H9 (cell line): Measurements from ENCODE around the gene OST4. TPM values are rescaled to one million over a fixed set of nuclear protein-coding genes. Genes with fewer than 3 reads are reported as not detected.

Experiments
- DNase-seq: peaks from one replicate; pipeline ENCODE4 v3.0.0-alpha.2; 2017
- H2AFZ ChIP-seq: one replicate; pipeline ENCODE4 v1.6.1; 2013; ENCODE audit warnings: mild to moderate bottlenecking, low read length, control low read depth, moderate library complexity
- H2AK5ac ChIP-seq: 2 replicates; pipeline ENCODE4 v1.6.1; 2013; ENCODE audit warnings: low read length, control low read depth, mixed read lengths; ENCODE audit not compliant: insufficient read length
- H2BK120ac ChIP-seq: one replicate; pipeline ENCODE4 v1.6.1; 2013; ENCODE audit warnings: low read depth, mild to moderate bottlenecking, low read length, control low read depth, inconsistent platforms; ENCODE audit not compliant: poor library complexity, severe bottlenecking
- H2BK12ac ChIP-seq: 2 replicates; pipeline ENCODE4 v1.6.1; 2013; ENCODE audit warnings: low read length, control low read depth, mixed read lengths, low read depth; ENCODE audit not compliant: insufficient read length
- H2BK15ac ChIP-seq: 2 replicates; pipeline ENCODE4 v1.6.1; 2013; ENCODE audit warnings: low read depth, low read length, control low read depth
- H2BK20ac ChIP-seq: one replicate; pipeline ENCODE4 v1.6.1; 2013; ENCODE audit warnings: low read depth, mild to moderate bottlenecking, low read length, control low read depth, inconsistent platforms; ENCODE audit not compliant: poor library complexity, severe bottlenecking
- H2BK5ac ChIP-seq: 2 replicates; pipeline ENCODE4 v1.6.1; 2013; ENCODE audit warnings: low read length, control low read depth, mixed read lengths; ENCODE audit not compliant: insufficient read length
- H3K14ac ChIP-seq: 2 replicates; pipeline ENCODE4 v1.6.1; 2013; ENCODE audit warnings: low read length, control low read depth; ENCODE audit not compliant: insufficient read depth
- H3K18ac ChIP-seq: 2 replicates; pipeline ENCODE4 v1.6.1; 2013; ENCODE audit warnings: low read depth, mild to moderate bottlenecking, mixed read lengths, low read length, control low read depth; ENCODE audit not compliant: insufficient read length
- H3K23ac ChIP-seq: 2 replicates; pipeline ENCODE4 v1.6.1; 2013; ENCODE audit warnings: low read length, control low read depth, mixed read lengths, low read depth; ENCODE audit not compliant: insufficient read length
- H3K23me2 ChIP-seq: 2 replicates; pipeline ENCODE4 v1.6.1; 2013; ENCODE audit warnings: low read depth, mild to moderate bottlenecking, mixed read lengths, low read length, control low read depth; ENCODE audit not compliant: insufficient read length, poor library complexity, severe bottlenecking
- H3K27ac ChIP-seq: 2 replicates; pipeline ENCODE4 v1.5.1; 2013; ENCODE audit warnings: low read length, control low read depth, mixed read lengths, low read depth; ENCODE audit not compliant: insufficient read length
- H3K27me3 ChIP-seq: 2 replicates; pipeline ENCODE4 v1.6.1; 2013; ENCODE audit warnings: low read length, control low read depth, inconsistent platforms; ENCODE audit not compliant: insufficient read depth
- H3K4ac ChIP-seq: 2 replicates; pipeline ENCODE4 v1.6.1; 2013; ENCODE audit warnings: low read depth, mild to moderate bottlenecking, control low read depth, inconsistent platforms, low read length, moderate library complexity
- H3K4me1 ChIP-seq: 2 replicates; pipeline ENCODE4 v1.6.1; 2013; ENCODE audit warnings: low read length, control low read depth, inconsistent platforms; ENCODE audit not compliant: insufficient read depth
- H3K4me2 ChIP-seq: 2 replicates; pipeline ENCODE4 v1.6.1; 2013; ENCODE audit warnings: low read length, control low read depth, mixed read lengths; ENCODE audit not compliant: insufficient read length, insufficient read depth
- H3K56ac ChIP-seq: 2 replicates; pipeline ENCODE4 v1.6.1; 2013; ENCODE audit warnings: low read depth, mild to moderate bottlenecking, mixed read lengths, low read length, control low read depth; ENCODE audit not compliant: insufficient read length
- H3K79me1 ChIP-seq: 2 replicates; pipeline ENCODE4 v1.6.1; 2013; ENCODE audit warnings: low read depth, mild to moderate bottlenecking, moderate library complexity, low read length, control low read depth, inconsistent platforms; ENCODE audit not compliant: insufficient read depth, poor library complexity, severe bottlenecking
- H3K79me2 ChIP-seq: 2 replicates; pipeline ENCODE4 v1.6.1; 2013; ENCODE audit warnings: low read length, control low read depth, inconsistent platforms; ENCODE audit not compliant: insufficient read depth
- H3K9ac ChIP-seq: 2 replicates; pipeline ENCODE4 v1.6.1; 2013; ENCODE audit warnings: low read length, control low read depth, mixed read lengths; ENCODE audit not compliant: insufficient read length; ENCODE audit errors: extremely low read depth
- H3K9me3 ChIP-seq: one replicate; pipeline ENCODE4 v1.6.1; 2013; ENCODE audit warnings: low read depth, low read length, inconsistent platforms; ENCODE audit not compliant: control insufficient read depth
- H3T11ph ChIP-seq: one replicate; pipeline ENCODE4 v1.6.1; 2013; ENCODE audit warnings: mild to moderate bottlenecking, low read length, control low read depth, inconsistent platforms
- H4K20me1 ChIP-seq: one replicate; pipeline ENCODE4 v1.6.1; 2013; ENCODE audit not compliant: control insufficient read depth, insufficient read length, insufficient read depth
- H4K5ac ChIP-seq: 2 replicates; pipeline ENCODE4 v1.6.1; 2013; ENCODE audit warnings: low read depth, mild to moderate bottlenecking, mixed read lengths, low read length, control low read depth; ENCODE audit not compliant: insufficient read length
- H4K8ac ChIP-seq: replicated peaks from 2 replicates; pipeline ENCODE4 v1.6.1; 2013; ENCODE audit warnings: low read length, control low read depth, mixed read lengths, low read depth; ENCODE audit not compliant: insufficient read length
- H4K91ac ChIP-seq: 2 replicates; pipeline ENCODE4 v1.6.1; 2013; ENCODE audit warnings: low read depth, mild to moderate bottlenecking, moderate library complexity, mixed read lengths, low read length, control low read depth; ENCODE audit not compliant: insufficient read length
- H3K27ac Mint-ChIP-seq, 3 experiments: 2 replicates in 2 of 3; 3 replicates in 1 of 3; pipeline ENCODE4 v1.8.0; 2020 to 2021; ENCODE audit warnings: mixed read lengths in 3 of 3, mild to moderate bottlenecking in 1 of 3, moderate library complexity in 1 of 3
- H3K27me3 Mint-ChIP-seq: 2 replicates; pipeline ENCODE4 v1.8.0; 2021; ENCODE audit warnings: low read depth, mild to moderate bottlenecking, moderate library complexity, mixed read lengths
- H3K36me3 Mint-ChIP-seq, 3 experiments: 2 replicates in 2 of 3; 3 replicates in 1 of 3; pipeline ENCODE4 v1.8.0; 2020 to 2021; ENCODE audit warnings: low read depth in 3 of 3, mixed read lengths in 3 of 3; ENCODE audit not compliant: insufficient read depth in 1 of 3
- H3K4me1 Mint-ChIP-seq, 2 experiments: 2 replicates each; pipeline ENCODE4 v1.8.0; 2020; ENCODE audit warnings: mixed read lengths in 2 of 2
- H3K4me3 Mint-ChIP-seq, 2 experiments: 2 replicates in 1 of 2; 3 replicates in 1 of 2; pipeline ENCODE4 v1.8.0; 2020 to 2021; ENCODE audit warnings: mild to moderate bottlenecking in 2 of 2, mixed read lengths in 2 of 2, moderate library complexity in 1 of 2
- H3K9me3 Mint-ChIP-seq, 2 experiments: 2 replicates in 1 of 2; 3 replicates in 1 of 2; pipeline ENCODE4 v1.8.0; 2020; ENCODE audit warnings: mild to moderate bottlenecking in 2 of 2, mixed read lengths in 2 of 2, moderate library complexity in 1 of 2
- WGBS: extraction: QIAGEN DNeasy Blood & Tissue Kit; methylation state at CpG from one replicate; pipeline ENCODE4 v1.1.7; 2013; ENCODE audit warnings: missing lambda C conversion rate, low lambda C conversion rate, mixed read lengths; ENCODE audit not compliant: insufficient read length; ENCODE audit errors: extremely low coverage; 5-methylcytosine and 5-hydroxymethylcytosine counted together
- total RNA-seq: library from RNA; stranded (reverse); gene quantifications from 2 replicates; pipeline ENCODE4 v1.2.1, GENCODE V29; 2021
- TF ChIP-seq, protein P1 (sequence below): fragments of 200-600 bp; sonication (generic); conservative IDR thresholded peaks from 3 replicates; pipeline ENCODE4 v1.8.0; 2021; ENCODE audit warnings: antibody characterized with exemption, mild to moderate bottlenecking

The OST4 gene
- total RNA-seq, 1 experiment from 2014 or later: 215 TPM

DNA sequence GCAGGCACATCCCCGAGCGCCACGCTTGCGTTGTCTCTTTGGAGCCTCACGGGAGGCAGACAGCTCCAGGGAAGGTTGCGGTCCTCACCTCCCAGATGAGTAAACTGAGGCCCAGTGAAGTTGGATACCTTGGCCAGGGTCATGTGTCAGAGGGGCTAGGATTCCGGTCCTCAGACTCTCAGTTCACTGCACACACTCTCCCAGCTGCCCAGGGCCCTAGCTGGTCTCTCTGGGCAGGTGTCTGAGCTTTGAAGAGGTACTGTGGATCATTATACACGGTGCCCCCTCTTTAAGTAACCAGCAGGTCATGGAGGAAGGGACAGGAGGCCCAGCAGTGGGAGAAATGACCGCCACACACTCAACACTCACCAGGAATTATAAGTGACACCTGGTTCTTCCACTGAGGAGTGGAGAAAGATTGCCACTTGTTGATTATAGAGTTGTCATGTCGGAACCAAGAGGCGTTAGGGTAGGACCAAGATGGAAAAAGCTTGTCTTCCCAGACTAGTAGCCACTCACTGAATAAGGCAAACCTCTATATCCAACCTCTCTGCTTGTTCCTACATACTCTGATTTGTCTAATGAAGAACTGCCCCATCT is 38.1 kb downstream of the OST4 start:
- Histone ChIP-seq H4K20me1 (peaks cover 4% of the 10 kb centered on the region), H3K18ac (no peak overlapping the region), H2BK20ac (no peak overlapping the region), H3K27ac (no peak overlapping the region), H2AK5ac (no peak overlapping the region), H4K91ac (no peak overlapping the region), H3K23ac (no peak overlapping the region), H4K5ac (no peak overlapping the region), H3K79me1 (no peaks in the 10 kb centered on the region), H3K79me2 (no peaks in the 10 kb centered on the region), H3K9me3 (no peaks in the 10 kb centered on the region), H2BK5ac (no peak overlapping the region), H2BK12ac (no peak overlapping the region), H3T11ph (no peak overlapping the region), H2AFZ (no peak overlapping the region), H3K56ac (no peak overlapping the region), H2BK120ac (no peak overlapping the region), H3K14ac (no peak overlapping the region), H3K4me2 (peak overlapping the region; percentile 80), H3K4me1 (no peaks in the 10 kb centered on the region), H3K9ac (peak overlapping the region; percentile 53), H2BK15ac (no peak overlapping the region), H3K27me3 (no peaks in the 10 kb centered on the region), H3K4ac (no peak overlapping the region), H3K23me2 (peaks cover 7% of the 10 kb centered on the region), H4K8ac (no peak overlapping the region)
- peaks cover 13 to 52% (median 51%) of the 10 kb centered on the region in 3 experiments; a peak in 6 of 7 replicates for H3K36me3 Mint-ChIP-seq
- H3K4me3 Mint-ChIP-seq: peak overlapping the region; percentile 94 to 97
- no peaks in the 10 kb centered on the region for H3K27me3 Mint-ChIP-seq
- H3K4me1 Mint-ChIP-seq: peaks cover 12 to 17% of the 10 kb centered on the region in 2 experiments
- no peak for DNase-seq
- H3K27ac Mint-ChIP-seq: no peak overlapping the region
- H3K9me3 Mint-ChIP-seq: no peaks in the 10 kb centered on the region
- TF ChIP-seq, protein P1, sequence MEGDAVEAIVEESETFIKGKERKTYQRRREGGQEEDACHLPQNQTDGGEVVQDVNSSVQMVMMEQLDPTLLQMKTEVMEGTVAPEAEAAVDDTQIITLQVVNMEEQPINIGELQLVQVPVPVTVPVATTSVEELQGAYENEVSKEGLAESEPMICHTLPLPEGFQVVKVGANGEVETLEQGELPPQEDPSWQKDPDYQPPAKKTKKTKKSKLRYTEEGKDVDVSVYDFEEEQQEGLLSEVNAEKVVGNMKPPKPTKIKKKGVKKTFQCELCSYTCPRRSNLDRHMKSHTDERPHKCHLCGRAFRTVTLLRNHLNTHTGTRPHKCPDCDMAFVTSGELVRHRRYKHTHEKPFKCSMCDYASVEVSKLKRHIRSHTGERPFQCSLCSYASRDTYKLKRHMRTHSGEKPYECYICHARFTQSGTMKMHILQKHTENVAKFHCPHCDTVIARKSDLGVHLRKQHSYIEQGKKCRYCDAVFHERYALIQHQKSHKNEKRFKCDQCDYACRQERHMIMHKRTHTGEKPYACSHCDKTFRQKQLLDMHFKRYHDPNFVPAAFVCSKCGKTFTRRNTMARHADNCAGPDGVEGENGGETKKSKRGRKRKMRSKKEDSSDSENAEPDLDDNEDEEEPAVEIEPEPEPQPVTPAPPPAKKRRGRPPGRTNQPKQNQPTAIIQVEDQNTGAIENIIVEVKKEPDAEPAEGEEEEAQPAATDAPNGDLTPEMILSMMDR: no peak
- WGBS: no CpG with 5 or more reads among the region's 11 CpGs
